ENCODE data around the gene CSMD2. TPM values are rescaled to one million over a fixed set of nuclear protein-coding genes. Genes with fewer than 3 reads are reported as not detected.

CSMD2 gene
- total and polyA plus RNA-seq, 7 experiments from 2014 or later: 0.02 TPM; not detected in 6

DNA sequence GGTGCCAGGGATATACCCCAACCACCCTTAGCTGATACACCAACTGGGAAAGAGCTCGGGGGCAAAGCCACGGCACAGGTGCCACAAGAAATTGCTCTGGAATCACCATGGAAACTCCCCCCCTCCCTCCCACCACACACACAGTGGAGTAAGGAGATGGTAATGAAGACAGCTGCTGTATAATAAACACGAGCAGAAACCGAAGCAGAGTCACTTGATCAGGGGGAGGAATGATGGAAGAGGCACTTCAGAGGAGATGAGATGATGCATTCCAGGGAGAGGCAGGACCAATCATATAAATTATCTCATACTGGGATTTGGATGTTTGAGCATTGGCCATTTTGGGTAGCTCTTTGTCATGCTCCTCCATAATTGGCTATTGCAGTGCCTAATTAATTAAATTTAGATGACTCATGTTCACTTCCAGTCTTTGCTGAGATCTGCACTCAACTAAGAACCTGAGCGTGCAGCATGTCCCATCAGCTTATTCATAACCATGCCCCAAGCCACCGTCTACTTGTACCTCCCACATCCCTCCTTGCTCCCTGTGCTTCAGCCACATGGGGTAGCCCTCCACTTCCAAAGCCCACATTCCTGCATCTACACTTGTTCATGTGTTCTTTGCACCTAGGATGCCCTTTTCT is 503.1 kb downstream of the CSMD2 start:
- Mint-ChIP-seq H3K36me3 (no peaks in the 10 kb centered on the region), H3K9me3 (no peaks in the 10 kb centered on the region), H3K27me3 (peaks cover 0 to 23% (median 15%) of the 10 kb centered on the region in 5 donors), H3K27ac (no peak overlapping the region), H3K4me1 (no peaks in the 10 kb centered on the region), H3K4me3 (no peak overlapping the region)
- no peak overlapping the region for H3K27ac ChIP-seq (ENCODE audit: low read depth, low read length)
- ATAC-seq: no peak
- H3K4me3 ChIP-seq (ENCODE audit: low read length): no peak overlapping the region
- ChIA-PET POLR2A (no interaction called here), CTCF (interaction anchor here (0.6 kb wide), 1 partner anchor 29 kb away, joined by 3 read pairs; no protein-coding TSS in a partner anchor)
- DNase-seq: no peak
- H3K9me3 ChIP-seq (ENCODE audit: control insufficient read depth in 2 of 3, low read length in 3 of 3): no peaks in the 10 kb centered on the region
- no peaks in the 10 kb centered on the region for H3K27me3 ChIP-seq (ENCODE audit: control insufficient read depth in 2 of 2, insufficient read depth in 2 of 2, low read length in 2 of 2)
- H3K4me1 ChIP-seq (ENCODE audit: control insufficient read depth in 2 of 2, insufficient read depth in 2 of 2, low read length in 2 of 2): no peaks in the 10 kb centered on the region
- intact Hi-C loops (cut with micrococcal nuclease): no loop called here
- no peaks in the 10 kb centered on the region for H3K36me3 ChIP-seq (ENCODE audit: control insufficient read depth in 2 of 3, insufficient read depth in 3 of 3, low read length in 3 of 3)

DNA sequence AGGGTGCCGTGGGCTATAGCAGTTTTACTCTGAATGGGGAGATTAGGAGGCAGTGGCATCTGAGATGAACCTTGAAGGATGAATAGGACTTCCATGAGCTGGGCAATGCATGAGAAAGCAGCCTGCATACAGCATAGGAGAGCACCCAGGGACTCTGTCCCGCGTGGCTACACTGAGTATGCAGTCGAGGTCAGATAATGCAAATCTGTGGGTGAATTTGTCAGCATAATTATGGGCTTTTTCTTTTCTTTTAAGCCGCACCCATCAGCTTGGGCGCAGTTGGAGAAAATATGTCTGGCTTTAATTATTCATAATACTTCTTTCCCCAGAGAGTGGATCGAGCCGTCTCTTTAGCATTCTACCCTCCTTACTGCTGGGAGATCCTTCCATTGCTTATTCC is 504.1 kb downstream of the CSMD2 start:
- Histone ChIP-seq H3K9me3 (ENCODE audit: control insufficient read depth in 2 of 3, low read length in 3 of 3) (no peaks in the 10 kb centered on the region), H3K4me3 (ENCODE audit: low read length) (no peak overlapping the region), H3K36me3 (ENCODE audit: control insufficient read depth in 2 of 3, insufficient read depth in 3 of 3, low read length in 3 of 3) (no peaks in the 10 kb centered on the region), H3K27ac (ENCODE audit: low read depth, low read length) (no peak overlapping the region), H3K4me1 (ENCODE audit: control insufficient read depth in 2 of 2, insufficient read depth in 2 of 2, low read length in 2 of 2) (no peaks in the 10 kb centered on the region), H3K27me3 (ENCODE audit: control insufficient read depth in 2 of 2, insufficient read depth in 2 of 2, low read length in 2 of 2) (no peaks in the 10 kb centered on the region)
- Mint-ChIP-seq H3K4me3 (no peak overlapping the region), H3K9me3 (no peaks in the 10 kb centered on the region), H3K4me1 (no peaks in the 10 kb centered on the region), H3K27ac (no peak overlapping the region), H3K27me3 (peaks cover under 1 to 20% (median 9%) of the 10 kb centered on the region in 5 donors), H3K36me3 (no peaks in the 10 kb centered on the region)
- ATAC-seq (no peak), DNase-seq (no peak)
- intact Hi-C loops (cut with micrococcal nuclease): no loop called here
- ChIA-PET CTCF (no interaction called here), POLR2A (no interaction called here)

GRCh38 chr1:33660244-33660643 is 504.8 kb downstream of the CSMD2 start:
- intact Hi-C loops (cut with micrococcal nuclease): no loop called here
- Histone ChIP-seq H3K4me1 (ENCODE audit: control insufficient read depth in 2 of 2, insufficient read depth in 2 of 2, low read length in 2 of 2) (no peaks in the 10 kb centered on the region), H3K9me3 (ENCODE audit: control insufficient read depth in 2 of 3, low read length in 3 of 3) (no peaks in the 10 kb centered on the region), H3K27ac (ENCODE audit: low read depth, low read length) (no peak overlapping the region), H3K4me3 (ENCODE audit: low read length) (no peak overlapping the region), H3K36me3 (ENCODE audit: control insufficient read depth in 2 of 3, insufficient read depth in 3 of 3, low read length in 3 of 3) (no peaks in the 10 kb centered on the region), H3K27me3 (ENCODE audit: control insufficient read depth in 2 of 2, insufficient read depth in 2 of 2, low read length in 2 of 2) (no peaks in the 10 kb centered on the region)
- ChIA-PET CTCF (no interaction called here), POLR2A (no interaction called here)
- no peak overlapping the region for H3K4me3 Mint-ChIP-seq
- DNase-seq (no peak), ATAC-seq (no peak)
- H3K9me3 Mint-ChIP-seq: no peaks in the 10 kb centered on the region
- H3K27me3 Mint-ChIP-seq: peaks cover 0 to 13% (median 7%) of the 10 kb centered on the region in 5 donors
- H3K4me1 Mint-ChIP-seq: no peaks in the 10 kb centered on the region
- no peaks in the 10 kb centered on the region for H3K36me3 Mint-ChIP-seq
- H3K27ac Mint-ChIP-seq: no peak overlapping the region

- ChIA-PET POLR2A (no interaction called here), CTCF (no interaction called here)
- Mint-ChIP-seq H3K27me3 (peaks cover 0 to 9% (median 7%) of the 10 kb centered on the region in 5 donors), H3K36me3 (no peaks in the 10 kb centered on the region), H3K27ac (no peak overlapping the region), H3K4me3 (no peak overlapping the region), H3K4me1 (no peaks in the 10 kb centered on the region), H3K9me3 (no peaks in the 10 kb centered on the region)
- DNase-seq: no peak
- no peaks in the 10 kb centered on the region for H3K36me3 ChIP-seq (ENCODE audit: control insufficient read depth in 2 of 3, insufficient read depth in 3 of 3, low read length in 3 of 3)
- no peak for ATAC-seq
- intact Hi-C loops (cut with micrococcal nuclease): no loop called here
- no peak overlapping the region for H3K27ac ChIP-seq (ENCODE audit: low read depth, low read length)
- no peaks in the 10 kb centered on the region for H3K27me3 ChIP-seq (ENCODE audit: control insufficient read depth in 2 of 2, insufficient read depth in 2 of 2, low read length in 2 of 2)
- no peaks in the 10 kb centered on the region for H3K9me3 ChIP-seq (ENCODE audit: control insufficient read depth in 2 of 3, low read length in 3 of 3)
- no peaks in the 10 kb centered on the region for H3K4me1 ChIP-seq (ENCODE audit: control insufficient read depth in 2 of 2, insufficient read depth in 2 of 2, low read length in 2 of 2)
- H3K4me3 ChIP-seq (ENCODE audit: low read length): no peak overlapping the region
These were observed 505.4 kb downstream of the CSMD2 start for GRCh38 chr1:33659641-33660040.

DNA sequence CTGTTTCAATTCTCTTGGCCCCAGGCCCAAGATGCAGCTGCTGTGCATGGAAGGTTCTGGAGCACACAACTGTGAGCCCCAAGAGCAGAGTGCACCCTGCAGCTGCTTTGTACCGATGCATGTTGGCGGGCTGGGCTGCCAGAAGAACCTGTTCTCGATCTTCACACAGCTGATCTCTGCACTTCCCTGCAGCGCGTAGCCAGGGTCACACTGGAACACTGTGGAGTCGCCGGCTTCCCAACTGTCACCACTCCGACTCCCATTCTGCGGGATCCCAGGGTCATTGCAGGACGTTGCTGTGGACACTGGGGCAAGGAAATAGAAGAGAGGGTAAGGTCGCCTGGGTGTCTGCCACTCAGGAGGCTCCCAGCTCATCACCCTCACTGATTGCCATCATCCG is 507.2 kb downstream of the CSMD2 start:
- Mint-ChIP-seq H3K27me3 (peaks cover 0 to 9% (median 5%) of the 10 kb centered on the region in 5 donors), H3K9me3 (no peaks in the 10 kb centered on the region), H3K4me1 (no peaks in the 10 kb centered on the region), H3K27ac (no peak overlapping the region), H3K4me3 (no peak overlapping the region), H3K36me3 (no peaks in the 10 kb centered on the region)
- DNase-seq (no peak), ATAC-seq (no peak)
- H3K36me3 ChIP-seq (ENCODE audit: control insufficient read depth in 2 of 3, insufficient read depth in 3 of 3, low read length in 3 of 3): no peaks in the 10 kb centered on the region
- H3K27me3 ChIP-seq (ENCODE audit: control insufficient read depth in 2 of 2, insufficient read depth in 2 of 2, low read length in 2 of 2): no peaks in the 10 kb centered on the region
- CTCF ChIA-PET: no interaction called here
- intact Hi-C loops (cut with micrococcal nuclease): no loop called here
- POLR2A ChIA-PET: no interaction called here
- no peaks in the 10 kb centered on the region for H3K9me3 ChIP-seq (ENCODE audit: control insufficient read depth in 2 of 3, low read length in 3 of 3)
- H3K4me3 ChIP-seq (ENCODE audit: low read length): no peak overlapping the region
- no peaks in the 10 kb centered on the region for H3K4me1 ChIP-seq (ENCODE audit: control insufficient read depth in 2 of 2, insufficient read depth in 2 of 2, low read length in 2 of 2)
- no peak overlapping the region for H3K27ac ChIP-seq (ENCODE audit: low read depth, low read length)

DNA sequence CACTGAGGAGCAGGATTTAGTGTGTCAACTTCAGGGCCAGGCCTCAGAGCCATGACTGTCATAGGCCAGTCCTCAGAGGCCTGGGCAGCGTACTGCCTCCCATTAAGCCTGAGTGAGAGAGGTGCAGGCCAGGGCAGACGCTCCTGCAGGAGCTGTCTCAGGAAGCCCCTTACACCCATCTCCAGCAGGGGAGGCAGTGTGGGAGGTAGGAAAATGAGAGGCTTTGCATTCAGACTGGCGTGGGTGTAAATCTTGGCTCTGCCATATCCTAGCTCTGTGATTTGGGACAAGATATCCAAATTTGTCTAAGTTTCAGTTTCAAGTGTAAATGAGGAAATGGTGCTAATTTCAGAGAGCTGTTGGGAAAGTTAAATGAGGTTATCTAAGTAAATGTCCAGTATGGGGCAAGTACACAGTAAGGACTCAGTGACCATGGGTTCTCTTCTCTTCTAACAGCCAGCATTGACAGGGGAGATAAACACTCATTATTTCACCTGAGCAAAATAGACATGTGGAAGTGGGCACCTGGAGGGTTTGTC is 508.5 kb downstream of the CSMD2 start:
- ChIA-PET POLR2A (no interaction called here), CTCF (no interaction called here)
- H3K4me1 ChIP-seq (ENCODE audit: control insufficient read depth in 2 of 2, insufficient read depth in 2 of 2, low read length in 2 of 2): no peaks in the 10 kb centered on the region
- no peak overlapping the region for H3K4me3 Mint-ChIP-seq
- no peak overlapping the region for H3K27ac ChIP-seq (ENCODE audit: low read depth, low read length)
- no peaks in the 10 kb centered on the region for H3K36me3 ChIP-seq (ENCODE audit: control insufficient read depth in 2 of 3, insufficient read depth in 3 of 3, low read length in 3 of 3)
- no peaks in the 10 kb centered on the region for H3K36me3 Mint-ChIP-seq
- intact Hi-C loops (cut with micrococcal nuclease): no loop called here
- H3K27me3 Mint-ChIP-seq: peaks cover 0 to 9% (median 3%) of the 10 kb centered on the region in 5 donors
- H3K27me3 ChIP-seq (ENCODE audit: control insufficient read depth in 2 of 2, insufficient read depth in 2 of 2, low read length in 2 of 2): no peaks in the 10 kb centered on the region
- DNase-seq (no peak), ATAC-seq (no peak)
- no peaks in the 10 kb centered on the region for H3K9me3 ChIP-seq (ENCODE audit: control insufficient read depth in 2 of 3, low read length in 3 of 3)
- no peaks in the 10 kb centered on the region for H3K4me1 Mint-ChIP-seq
- no peak overlapping the region for H3K27ac Mint-ChIP-seq
- no peaks in the 10 kb centered on the region for H3K9me3 Mint-ChIP-seq
- no peak overlapping the region for H3K4me3 ChIP-seq (ENCODE audit: low read length)

GRCh38 chr1:33655496-33655895 is 509.5 kb downstream of the CSMD2 start:
- Histone ChIP-seq H3K36me3 (ENCODE audit: control insufficient read depth in 2 of 3, insufficient read depth in 3 of 3, low read length in 3 of 3) (no peaks in the 10 kb centered on the region), H3K4me1 (ENCODE audit: control insufficient read depth in 2 of 2, insufficient read depth in 2 of 2, low read length in 2 of 2) (no peaks in the 10 kb centered on the region), H3K27me3 (ENCODE audit: control insufficient read depth in 2 of 2, insufficient read depth in 2 of 2, low read length in 2 of 2) (no peaks in the 10 kb centered on the region), H3K27ac (ENCODE audit: low read depth, low read length) (no peak overlapping the region), H3K9me3 (ENCODE audit: control insufficient read depth in 2 of 3, low read length in 3 of 3) (no peaks in the 10 kb centered on the region), H3K4me3 (ENCODE audit: low read length) (no peak overlapping the region)
- Mint-ChIP-seq H3K36me3 (no peaks in the 10 kb centered on the region), H3K27me3 (peaks cover 0 to 9% (median 3%) of the 10 kb centered on the region in 5 donors), H3K4me1 (no peaks in the 10 kb centered on the region), H3K4me3 (no peak overlapping the region), H3K9me3 (no peaks in the 10 kb centered on the region), H3K27ac (no peak overlapping the region)
- POLR2A ChIA-PET: no interaction called here
- intact Hi-C loops (cut with micrococcal nuclease): no loop called here
- CTCF ChIA-PET: no interaction called here
- DNase-seq (no peak), ATAC-seq (no peak)
